Dedifferentiated amniotic fluid mesenchymal stem cell (primary cell): ENCODE measurements around the gene CACNA1C.

Source experiments
- DNase-seq: peaks from one replicate; pipeline ENCODE4 v3.0.0-alpha.2; 2016; ENCODE audit errors: extremely low spot score

Gene CACNA1C

DNA sequence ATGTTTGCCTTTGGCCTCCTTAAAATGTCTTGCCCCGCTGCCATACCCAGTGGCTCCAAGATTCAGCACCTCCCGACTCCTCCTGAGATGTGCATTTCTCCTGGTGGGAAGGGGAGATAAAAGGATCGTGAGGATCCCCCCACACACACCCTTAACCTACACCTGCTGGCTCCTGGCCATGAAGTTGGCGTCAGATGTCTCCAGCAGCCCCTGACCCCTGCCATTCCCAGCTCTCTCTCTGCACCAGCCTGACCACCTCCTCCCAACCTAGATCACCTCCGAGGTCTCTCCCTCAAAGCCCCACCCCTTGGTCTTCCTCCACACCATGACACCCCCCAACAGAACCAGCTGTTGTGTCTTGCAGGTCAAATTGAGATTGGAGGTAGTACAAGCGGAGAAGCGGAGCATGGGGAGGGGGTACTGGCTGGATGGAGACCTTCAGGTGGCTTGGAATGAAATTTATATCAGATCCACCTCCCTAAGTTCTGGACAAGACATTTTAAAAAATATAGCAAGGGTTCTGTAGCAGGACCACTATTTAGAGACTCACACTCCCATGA is 590.9 kb downstream of the CACNA1C start:
- no peak for DNase-seq

DNA sequence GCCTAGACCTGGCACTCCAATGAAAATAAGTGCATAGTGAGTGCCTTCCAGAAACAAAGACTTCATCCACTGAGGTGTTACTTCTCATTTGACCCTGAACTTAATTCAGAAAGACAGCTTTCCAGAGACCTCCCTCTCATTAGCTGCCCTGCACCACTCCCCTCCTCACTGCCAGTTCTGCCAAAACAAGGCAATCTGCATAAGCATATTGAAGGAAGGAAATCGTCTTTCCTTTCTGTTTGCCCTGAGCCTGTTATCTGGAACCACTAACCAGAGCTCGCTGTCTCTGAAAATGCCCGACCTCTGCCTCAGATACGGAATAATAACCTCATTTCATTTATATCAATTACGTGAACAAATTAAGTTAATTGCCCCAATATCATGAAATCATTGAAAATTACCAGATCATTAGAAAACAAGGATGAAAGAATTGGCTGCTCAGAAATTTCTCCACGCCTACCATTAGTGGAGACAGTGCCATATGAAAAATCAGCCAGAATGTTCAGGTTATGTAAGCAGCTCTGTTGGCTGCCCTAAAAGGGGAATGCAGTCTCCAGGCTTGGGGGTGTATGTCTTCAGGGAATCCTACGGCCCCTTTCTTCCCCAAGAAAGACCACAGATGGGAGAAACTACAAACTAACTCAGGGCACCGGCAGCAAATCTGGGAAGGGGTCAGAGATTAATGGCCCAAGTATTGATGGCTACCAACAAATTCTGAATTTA is 592.1 kb downstream of the CACNA1C start:
- DNase-seq = no peak

GRCh38 chr12:2645460-2645859 is 592.7 kb downstream of the CACNA1C start:
- no peak for DNase-seq

- no peak for DNase-seq
Measured at GRCh38 chr12:2646341-2646740, 593.6 kb downstream of the CACNA1C start.

DNA sequence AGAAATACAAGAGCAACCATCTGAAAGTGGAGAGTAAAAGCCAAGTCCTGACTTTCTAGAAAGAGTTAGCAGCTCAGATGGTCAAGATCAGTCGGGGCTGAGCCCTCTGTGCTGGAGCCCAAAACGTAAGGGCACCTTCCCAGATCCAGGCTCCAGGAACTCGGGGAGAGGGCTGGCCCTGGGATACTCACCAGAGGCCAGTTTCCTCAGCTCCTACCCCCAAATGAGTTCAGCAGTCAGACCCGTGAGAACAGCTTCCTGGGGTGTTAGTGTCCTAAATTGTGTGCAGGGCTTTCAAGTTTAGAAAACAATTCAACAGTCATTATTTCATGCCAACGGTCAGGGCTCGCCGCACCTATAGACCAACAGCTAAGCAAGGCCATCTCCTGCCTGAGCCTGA is 594.4 kb downstream of the CACNA1C start:
- no peak for DNase-seq

GRCh38 chr12:2648406-2648805 is 595.6 kb downstream of the CACNA1C start:
- DNase-seq = no peak

DNA sequence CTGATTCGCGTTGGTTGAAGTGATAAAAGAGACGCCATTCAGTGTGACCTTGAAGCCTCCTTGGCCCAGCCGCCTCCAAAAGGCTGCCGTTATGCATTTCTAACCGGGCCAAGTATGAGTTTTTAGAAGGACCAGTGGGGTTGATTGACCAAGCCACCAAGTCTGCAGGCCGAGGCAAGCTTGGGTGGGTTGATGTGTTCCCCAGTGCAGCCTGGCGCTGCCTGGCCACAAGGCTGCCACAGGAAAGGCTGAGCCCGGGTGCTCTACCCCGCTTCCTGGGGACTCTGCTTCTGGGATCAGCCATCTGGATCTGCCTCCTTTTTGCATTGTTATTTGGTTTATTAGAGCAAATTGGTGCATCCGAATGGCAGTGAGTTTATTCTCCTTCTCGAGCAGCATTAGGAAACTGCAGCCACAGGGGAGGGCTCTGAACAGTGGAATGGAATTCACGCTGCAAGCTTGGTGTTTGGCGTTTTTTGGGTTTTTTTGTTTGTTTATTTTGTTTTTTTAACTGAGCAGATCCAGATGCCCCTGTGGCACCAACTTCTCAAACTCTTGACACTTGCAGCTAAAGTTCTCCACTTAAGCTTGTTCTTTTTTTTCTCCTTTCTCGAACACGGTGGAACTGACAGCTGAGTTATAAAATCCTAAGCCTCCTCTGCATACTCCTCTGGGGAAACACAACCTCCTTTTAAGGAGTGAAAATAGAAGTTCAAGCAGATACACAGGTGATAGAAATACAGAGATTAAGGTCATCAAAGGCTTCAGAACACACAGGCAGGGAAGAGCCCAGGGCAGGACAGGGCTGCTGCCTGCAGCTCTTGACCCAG is 596.6 kb downstream of the CACNA1C start:
- peak; percentile 17 for DNase-seq

DNA sequence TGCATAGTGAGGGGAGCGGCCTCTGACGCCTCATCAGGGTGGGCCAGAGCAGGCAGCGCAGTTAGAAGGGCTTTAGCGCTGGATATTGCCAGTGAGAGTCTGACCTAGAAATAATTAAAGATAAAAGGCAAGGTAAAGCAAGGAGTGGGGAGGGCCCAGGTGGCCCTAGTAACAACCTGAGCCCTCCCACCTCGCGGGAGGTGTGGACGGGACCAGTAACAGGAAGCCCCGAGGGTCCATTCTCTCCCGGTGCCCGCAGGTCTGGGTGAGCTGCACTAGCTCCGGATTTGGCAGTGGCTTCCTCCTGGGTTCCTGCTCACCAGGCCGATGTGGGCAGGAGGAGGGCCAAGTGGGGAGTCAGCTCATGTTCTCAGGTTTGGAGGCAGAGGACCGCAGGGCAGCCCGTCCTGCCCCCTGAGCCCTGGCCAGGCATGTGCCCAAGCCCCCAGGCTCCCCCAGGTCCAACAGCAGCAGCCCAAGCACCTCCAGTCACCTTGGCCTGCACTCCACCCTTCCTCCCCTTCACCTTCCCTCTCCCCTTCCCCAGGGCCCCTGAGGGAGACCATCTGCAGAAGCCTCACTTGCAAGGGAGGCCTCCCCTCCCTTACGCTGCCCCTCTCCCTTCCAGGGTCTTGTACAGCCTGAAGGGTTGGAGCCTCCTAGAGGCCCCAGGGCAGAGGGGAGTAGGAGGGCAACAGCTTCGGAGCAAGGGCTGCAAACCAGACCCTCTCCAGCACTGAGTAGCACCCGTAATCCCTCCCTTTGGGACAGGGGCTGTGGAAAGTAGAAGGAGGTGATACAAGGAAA is 597.7 kb downstream of the CACNA1C start:
- no peak for DNase-seq

- DNase-seq = no peak
Measured at GRCh38 chr12:2651068-2651965, 598.5 kb downstream of the CACNA1C start.

- DNase-seq = no peak
Measured at GRCh38 chr12:2652011-2652400, 599.2 kb downstream of the CACNA1C start.

- DNase-seq = no peak
Measured at GRCh38 chr12:2652401-2653081, 599.8 kb downstream of the CACNA1C start.

GRCh38 chr12:2653461-2653965 is 600.7 kb downstream of the CACNA1C start:
- no peak for DNase-seq

DNA sequence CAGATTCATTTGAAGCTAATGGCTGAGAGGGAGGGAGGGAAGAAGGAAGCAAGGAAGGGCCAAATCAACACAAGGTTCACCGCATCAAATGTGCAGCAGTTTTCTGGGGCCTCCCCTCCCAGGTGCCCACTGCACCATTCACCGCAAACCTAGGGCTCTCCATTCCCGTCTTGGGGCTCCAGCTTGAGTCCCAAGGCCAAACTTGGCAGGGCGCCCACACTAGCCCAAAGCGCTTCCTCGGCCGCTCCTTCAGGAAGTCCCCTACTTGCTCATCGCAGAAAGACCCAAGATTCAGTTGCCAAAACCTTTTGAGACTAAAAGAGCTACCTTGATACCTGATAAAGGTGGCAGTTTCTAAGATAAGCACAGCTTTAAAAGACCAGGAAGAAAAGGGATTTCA is 601.5 kb downstream of the CACNA1C start:
- DNase-seq = no peak

DNA sequence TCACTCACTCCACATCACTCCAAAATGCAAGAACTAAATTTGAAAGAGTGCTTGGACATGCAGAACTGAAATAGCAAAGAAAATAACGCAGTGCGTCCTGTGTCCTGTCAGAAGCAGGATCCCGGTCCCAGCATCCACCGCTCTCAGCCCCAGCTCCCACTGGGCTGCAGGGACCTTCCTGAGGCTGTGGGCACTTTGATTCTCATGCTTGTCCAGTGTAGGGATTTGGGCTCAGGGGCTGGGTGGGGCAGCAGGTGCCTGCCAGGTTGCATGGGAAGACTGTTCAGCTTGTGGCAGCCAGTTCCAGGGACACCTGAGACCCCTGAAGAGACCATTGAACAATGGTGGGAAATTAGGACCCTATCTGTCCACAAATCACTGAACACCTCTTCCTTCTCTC is 602.0 kb downstream of the CACNA1C start:
- DNase-seq = no peak

DNA sequence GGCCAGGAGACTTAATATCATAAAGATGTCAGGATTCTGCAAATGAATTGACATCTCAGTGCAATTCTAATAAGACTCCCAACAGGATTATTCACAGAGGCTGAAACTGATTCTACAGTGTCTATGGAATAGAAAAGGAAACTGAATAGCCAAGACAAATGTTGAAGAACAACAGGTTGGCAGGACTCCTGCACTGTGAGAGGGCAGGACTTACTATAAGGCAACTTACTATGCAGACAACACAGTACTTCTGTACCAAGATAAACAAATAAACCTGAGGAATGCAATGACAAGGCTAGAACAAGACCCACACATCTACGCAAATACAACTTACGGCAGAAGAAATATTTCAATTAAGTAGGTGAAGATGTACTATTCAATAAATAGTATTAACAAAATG is 609.7 kb downstream of the CACNA1C start:
- no peak for DNase-seq

GRCh38 chr12:2664721-2665577 is 612.2 kb downstream of the CACNA1C start:
- no peak for DNase-seq

- no peak for DNase-seq
Measured at GRCh38 chr12:2666411-2666810, 613.6 kb downstream of the CACNA1C start.

GRCh38 chr12:2666846-2667245 is 614.1 kb downstream of the CACNA1C start:
- no peak for DNase-seq

- no peak for DNase-seq
Measured at GRCh38 chr12:2667716-2668440, 615.1 kb downstream of the CACNA1C start.
